Activated naive CD4-positive, alpha-beta T cell treated with anti-CD3 and anti-CD28 coated beads, Interleukin-2, amount 50 U/mL, for 24 hours (primary cell): Measurements from ENCODE around the gene EPSTI1.

Experiments
- H3K27ac Mint-ChIP-seq: one replicate; pipeline ENCODE4 v1.8.0; 2021; ENCODE audit warnings: mild to moderate bottlenecking, mixed read lengths
- H3K27me3 Mint-ChIP-seq: one replicate; pipeline ENCODE4 v1.8.0; 2021; ENCODE audit warnings: mixed read lengths
- H3K36me3 Mint-ChIP-seq: one replicate; pipeline ENCODE4 v1.8.0; 2021; ENCODE audit warnings: mixed read lengths
- H3K4me1 Mint-ChIP-seq: one replicate; pipeline ENCODE4 v1.8.0; 2021; ENCODE audit warnings: mixed read lengths
- H3K4me3 Mint-ChIP-seq: one replicate; pipeline ENCODE4 v1.8.0; 2021; ENCODE audit warnings: mild to moderate bottlenecking, mixed read lengths
- H3K9me3 Mint-ChIP-seq: one replicate; pipeline ENCODE4 v1.8.0; 2021; ENCODE audit warnings: mixed read lengths

EPSTI1 gene

GRCh38 chr13:42899266-42899665 is 92.8 kb downstream of the EPSTI1 start:
- H3K36me3 Mint-ChIP-seq: peaks cover 22% of the 10 kb centered on the region

GRCh38 chr13:42895776-42896175 is 96.3 kb downstream of the EPSTI1 start:
- no peak overlapping the region for H3K4me3 Mint-ChIP-seq
- no peaks in the 10 kb centered on the region for H3K4me1 Mint-ChIP-seq
- H3K36me3 Mint-ChIP-seq: peaks cover 15% of the 10 kb centered on the region
- H3K27ac Mint-ChIP-seq: no peak overlapping the region
- no peaks in the 10 kb centered on the region for H3K9me3 Mint-ChIP-seq
- H3K27me3 Mint-ChIP-seq: no peaks in the 10 kb centered on the region

More at GRCh38 chr13:42899266-42899665, 92.8 kb downstream of the EPSTI1 start:
- Mint-ChIP-seq H3K27ac (no peak overlapping the region), H3K4me3 (no peak overlapping the region), H3K27me3 (no peaks in the 10 kb centered on the region), H3K4me1 (no peaks in the 10 kb centered on the region), H3K9me3 (no peaks in the 10 kb centered on the region)

- no peaks in the 10 kb centered on the region for H3K9me3 Mint-ChIP-seq
- H3K27ac Mint-ChIP-seq: no peak overlapping the region
- H3K4me1 Mint-ChIP-seq: no peaks in the 10 kb centered on the region
These were observed 97.2 kb downstream of the EPSTI1 start for GRCh38 chr13:42894765-42895243.

GRCh38 chr13:42893214-42893671 is 98.8 kb downstream of the EPSTI1 start:
- Mint-ChIP-seq H3K27ac (no peak overlapping the region), H3K4me3 (no peak overlapping the region), H3K36me3 (peaks cover 12% of the 10 kb centered on the region), H3K4me1 (no peaks in the 10 kb centered on the region), H3K9me3 (no peaks in the 10 kb centered on the region), H3K27me3 (no peaks in the 10 kb centered on the region)

More at GRCh38 chr13:42894765-42895243, 97.2 kb downstream of the EPSTI1 start:
- Mint-ChIP-seq H3K27me3 (no peaks in the 10 kb centered on the region), H3K4me3 (no peak overlapping the region), H3K36me3 (peaks cover 16% of the 10 kb centered on the region)

- Mint-ChIP-seq H3K4me3 (no peak overlapping the region), H3K36me3 (peaks cover 12% of the 10 kb centered on the region), H3K9me3 (no peaks in the 10 kb centered on the region), H3K27ac (no peak overlapping the region), H3K4me1 (no peaks in the 10 kb centered on the region), H3K27me3 (no peaks in the 10 kb centered on the region)
These were observed 99.3 kb downstream of the EPSTI1 start for GRCh38 chr13:42892760-42893159.

- Mint-ChIP-seq H3K27me3 (no peaks in the 10 kb centered on the region), H3K27ac (no peak overlapping the region), H3K4me3 (no peak overlapping the region), H3K36me3 (peaks cover 11% of the 10 kb centered on the region), H3K9me3 (no peaks in the 10 kb centered on the region), H3K4me1 (no peaks in the 10 kb centered on the region)
These were observed 100.5 kb downstream of the EPSTI1 start for GRCh38 chr13:42891591-42891990.

- Mint-ChIP-seq H3K36me3 (peaks cover 11% of the 10 kb centered on the region), H3K27me3 (no peaks in the 10 kb centered on the region), H3K4me3 (no peak overlapping the region), H3K4me1 (no peaks in the 10 kb centered on the region), H3K27ac (no peak overlapping the region), H3K9me3 (no peaks in the 10 kb centered on the region)
These were observed 106.7 kb downstream of the EPSTI1 start for GRCh38 chr13:42885325-42885724.

- Mint-ChIP-seq H3K9me3 (peaks cover 4% of the 10 kb centered on the region), H3K27ac (no peak overlapping the region), H3K4me3 (no peak overlapping the region), H3K36me3 (peaks cover 11% of the 10 kb centered on the region), H3K27me3 (peaks cover 8% of the 10 kb centered on the region), H3K4me1 (no peaks in the 10 kb centered on the region)
These were observed 108.1 kb downstream of the EPSTI1 start for GRCh38 chr13:42883771-42884467.

- H3K27me3 Mint-ChIP-seq: peaks cover 11% of the 10 kb centered on the region
- no peak overlapping the region for H3K27ac Mint-ChIP-seq
- no peaks in the 10 kb centered on the region for H3K4me1 Mint-ChIP-seq
- H3K36me3 Mint-ChIP-seq: peaks cover 13% of the 10 kb centered on the region
- H3K9me3 Mint-ChIP-seq: peaks cover 4% of the 10 kb centered on the region
- H3K4me3 Mint-ChIP-seq: no peak overlapping the region
These were observed 108.9 kb downstream of the EPSTI1 start for GRCh38 chr13:42883142-42883541.

- H3K27me3 Mint-ChIP-seq: peaks cover 11% of the 10 kb centered on the region
- H3K4me1 Mint-ChIP-seq: no peaks in the 10 kb centered on the region
- peaks cover 5% of the 10 kb centered on the region for H3K36me3 Mint-ChIP-seq
- no peak overlapping the region for H3K27ac Mint-ChIP-seq
- H3K4me3 Mint-ChIP-seq: no peak overlapping the region
- H3K9me3 Mint-ChIP-seq: peaks cover 4% of the 10 kb centered on the region
These were observed 111.9 kb downstream of the EPSTI1 start for GRCh38 chr13:42880056-42880605.

- Mint-ChIP-seq H3K27ac (no peak overlapping the region), H3K9me3 (peaks cover 4% of the 10 kb centered on the region), H3K36me3 (peaks cover 5% of the 10 kb centered on the region), H3K4me3 (no peak overlapping the region), H3K4me1 (no peaks in the 10 kb centered on the region), H3K27me3 (peaks cover 12% of the 10 kb centered on the region)
These were observed 113.3 kb downstream of the EPSTI1 start for GRCh38 chr13:42878721-42879120.

- Mint-ChIP-seq H3K36me3 (peaks cover 5% of the 10 kb centered on the region), H3K9me3 (peaks cover 4% of the 10 kb centered on the region), H3K27me3 (peaks cover 12% of the 10 kb centered on the region), H3K27ac (no peak overlapping the region), H3K4me3 (no peak overlapping the region), H3K4me1 (no peaks in the 10 kb centered on the region)
These were observed 115.0 kb downstream of the EPSTI1 start for GRCh38 chr13:42876887-42877545.

GRCh38 chr13:42876270-42876714 is 115.7 kb downstream of the EPSTI1 start:
- peaks cover 4% of the 10 kb centered on the region for H3K9me3 Mint-ChIP-seq
- no peak overlapping the region for H3K27ac Mint-ChIP-seq
- H3K27me3 Mint-ChIP-seq: peaks cover 12% of the 10 kb centered on the region
- no peak overlapping the region for H3K4me3 Mint-ChIP-seq
- peaks cover 5% of the 10 kb centered on the region for H3K36me3 Mint-ChIP-seq
- no peaks in the 10 kb centered on the region for H3K4me1 Mint-ChIP-seq

- H3K9me3 Mint-ChIP-seq: peaks cover 4% of the 10 kb centered on the region
- peaks cover 12% of the 10 kb centered on the region for H3K27me3 Mint-ChIP-seq
- H3K27ac Mint-ChIP-seq: no peak overlapping the region
- H3K4me3 Mint-ChIP-seq: no peak overlapping the region
- H3K36me3 Mint-ChIP-seq: peaks cover 5% of the 10 kb centered on the region
- H3K4me1 Mint-ChIP-seq: no peaks in the 10 kb centered on the region
These were observed 116.4 kb downstream of the EPSTI1 start for GRCh38 chr13:42875475-42876269.

GRCh38 chr13:42874221-42874620 is 117.8 kb downstream of the EPSTI1 start:
- no peak overlapping the region for H3K4me3 Mint-ChIP-seq
- no peaks in the 10 kb centered on the region for H3K9me3 Mint-ChIP-seq
- H3K27ac Mint-ChIP-seq: no peak overlapping the region
- H3K27me3 Mint-ChIP-seq: peaks cover 8% of the 10 kb centered on the region
- H3K4me1 Mint-ChIP-seq: no peaks in the 10 kb centered on the region
- H3K36me3 Mint-ChIP-seq: peaks cover 2% of the 10 kb centered on the region
